LNCAP (cell line): Measurements from ENCODE around the gene STAT1.

ENCODE experiments used
- CTCF ChIP-seq: fragments of 450-650 bp; IDR thresholded peaks from 2 replicates; pipeline ENCODE4 v1.5.1; 2017; ENCODE audit warnings: mild to moderate bottlenecking

STAT1 gene

GRCh38 chr2:191051177-191051576 lies 37.2 kb upstream of the STAT1 start:
- TF ChIP-seq CTCF, result no peak

- no peak for TF ChIP-seq CTCF
Observed at GRCh38 chr2:191050640-191050987, 36.6 kb upstream of the STAT1 start.

GRCh38 chr2:191049728-191050639 lies 36.0 kb upstream of the STAT1 start:
- TF ChIP-seq CTCF, result no peak

GRCh38 chr2:191048073-191048472 lies 34.1 kb upstream of the STAT1 start:
- TF ChIP-seq CTCF, result no peak

GRCh38 chr2:191045141-191045540 lies 31.2 kb upstream of the STAT1 start:
- TF ChIP-seq CTCF, result no peak

GRCh38 chr2:191043438-191043837 lies 29.5 kb upstream of the STAT1 start:
- no peak for TF ChIP-seq CTCF

- no peak for TF ChIP-seq CTCF
Observed at GRCh38 chr2:191041418-191042161, 27.6 kb upstream of the STAT1 start.
